Activated naive CD8-positive, alpha-beta T cell treated with anti-CD3 and anti-CD28 coated beads, Interleukin-2, amount 10 ng/mL, durations not matched to agents 7 days and 5 days (primary cell): Measurements from ENCODE around the gene CLPSL2. TPM values are rescaled to one million over a fixed set of nuclear protein-coding genes. Genes with fewer than 3 reads are reported as not detected.

Experiments
- ATAC-seq: fragments of 150-1000 bp; cut with Tn5 transposase; one replicate; pipeline ENCODE4 v1.10.0; 2021; ENCODE audit warnings: low read depth, moderate library complexity
- POLR2A ChIA-PET: fragments of 350-600 bp; sonication (Branson Sonifier 250); formaldehyde crosslinking; loops from one replicate; lab custom pipeline; 2021; ENCODE audit warnings: antibody characterized with exemption; lab: Charles Lee
- DNase-seq: peaks from one replicate; pipeline ENCODE4 v3.0.0; 2021
- H3K27ac Mint-ChIP-seq: one replicate; pipeline ENCODE4 v1.8.0; 2022; ENCODE audit warnings: mild to moderate bottlenecking, mixed read lengths
- H3K27me3 Mint-ChIP-seq: one replicate; pipeline ENCODE4 v1.8.0; 2022; ENCODE audit warnings: mild to moderate bottlenecking, moderate library complexity, mixed read lengths
- H3K36me3 Mint-ChIP-seq: one replicate; pipeline ENCODE4 v1.8.0; 2021; ENCODE audit warnings: mild to moderate bottlenecking, mixed read lengths
- H3K4me1 Mint-ChIP-seq: one replicate; pipeline ENCODE4 v1.8.0; 2021; ENCODE audit warnings: mixed read lengths
- H3K4me3 Mint-ChIP-seq: one replicate; pipeline ENCODE4 v1.8.0; 2022; ENCODE audit warnings: mild to moderate bottlenecking, moderate library complexity, mixed read lengths
- H3K9me3 Mint-ChIP-seq: one replicate; pipeline ENCODE4 v1.8.0; 2021; ENCODE audit warnings: mixed read lengths
- total RNA-seq, 2 experiments: library from RNA; stranded (reverse); gene quantifications; one replicate each; pipeline ENCODE4 v1.2.3, GENCODE V29; 2021

The CLPSL2 gene
- total RNA-seq, 2 experiments from 2014 or later, result not detected

GRCh38 chr6:35754452-35755277 is 21.7 kb upstream of the CLPSL2 start:
- Mint-ChIP-seq H3K9me3 (no peaks in the 10 kb centered on the region), H3K27ac (no peak overlapping the region), H3K4me1 (peaks cover 4% of the 10 kb centered on the region), H3K27me3 (peaks cover 4% of the 10 kb centered on the region), H3K4me3 (no peak overlapping the region), H3K36me3 (no peaks in the 10 kb centered on the region)
- ATAC-seq (no peak), DNase-seq (no peak)
- POLR2A ChIA-PET, result no interaction called here

DNA sequence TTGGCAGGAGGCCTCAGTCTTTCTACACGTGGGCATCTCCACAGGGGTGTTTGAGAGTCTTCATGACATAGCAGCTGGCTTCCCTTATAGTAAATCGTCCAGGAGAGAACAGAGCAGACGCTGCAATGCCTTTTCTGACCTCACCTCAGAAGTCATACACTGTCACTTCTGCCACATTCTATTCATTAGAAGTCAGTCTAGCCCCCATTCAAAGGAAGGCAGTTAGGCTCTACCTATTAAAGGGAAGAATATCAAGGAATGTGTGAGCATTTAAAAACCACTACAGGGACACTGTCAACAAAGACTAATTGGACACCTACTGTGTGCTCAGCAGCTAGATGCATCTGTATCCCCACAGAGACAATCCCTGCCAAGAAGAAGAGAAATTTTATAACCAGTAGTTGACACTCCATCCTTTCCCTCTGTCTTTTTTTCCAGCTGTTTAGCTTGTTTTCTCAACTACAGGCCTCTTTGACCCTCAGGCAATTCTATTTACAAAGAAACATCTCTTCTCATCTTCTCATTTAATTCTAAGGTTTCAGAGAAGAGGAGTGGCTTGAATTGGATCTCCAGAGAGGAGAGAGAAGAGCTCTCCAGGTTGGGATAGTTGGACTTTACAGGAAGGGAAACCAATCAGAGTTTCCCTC is 21.0 kb upstream of the CLPSL2 start:
- no peak overlapping the region for H3K27ac Mint-ChIP-seq
- POLR2A ChIA-PET, result no interaction called here
- ATAC-seq, result no peak
- H3K4me1 Mint-ChIP-seq, result peaks cover 4% of the 10 kb centered on the region
- peaks cover 7% of the 10 kb centered on the region for H3K27me3 Mint-ChIP-seq
- no peak for DNase-seq
- H3K9me3 Mint-ChIP-seq, result no peaks in the 10 kb centered on the region
- no peaks in the 10 kb centered on the region for H3K36me3 Mint-ChIP-seq
- H3K4me3 Mint-ChIP-seq, result no peak overlapping the region

GRCh38 chr6:35757456-35758123 is 18.8 kb upstream of the CLPSL2 start:
- DNase-seq (no peak), ATAC-seq (no peak)
- H3K36me3 Mint-ChIP-seq, result no peaks in the 10 kb centered on the region
- H3K9me3 Mint-ChIP-seq, result no peaks in the 10 kb centered on the region
- no peak overlapping the region for H3K4me3 Mint-ChIP-seq
- POLR2A ChIA-PET, result no interaction called here
- H3K4me1 Mint-ChIP-seq, result peaks cover 4% of the 10 kb centered on the region
- H3K27me3 Mint-ChIP-seq, result peaks cover 27% of the 10 kb centered on the region
- H3K27ac Mint-ChIP-seq, result no peak overlapping the region

DNA sequence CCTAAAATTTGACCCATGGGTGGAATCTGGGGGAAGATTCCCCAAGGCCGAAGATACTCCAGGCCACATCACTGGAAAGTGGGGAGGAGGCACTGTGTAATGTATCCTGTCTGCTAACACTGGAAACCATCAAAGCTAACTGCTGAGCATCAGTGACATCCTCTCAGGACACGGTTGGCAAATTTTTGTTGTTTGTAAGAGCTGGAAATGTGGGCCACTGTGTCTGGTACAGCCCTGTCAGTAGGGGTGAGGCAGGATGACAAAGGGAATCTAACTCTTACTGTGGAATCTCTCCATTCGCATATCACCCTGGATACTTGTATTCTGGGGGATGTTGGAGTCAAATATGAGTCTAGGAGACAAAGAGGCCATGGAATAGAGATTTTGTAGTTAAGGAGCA is 17.0 kb upstream of the CLPSL2 start:
- POLR2A ChIA-PET, result no interaction called here
- ATAC-seq, result no peak
- peaks cover 6% of the 10 kb centered on the region for H3K4me1 Mint-ChIP-seq
- no peaks in the 10 kb centered on the region for H3K36me3 Mint-ChIP-seq
- H3K9me3 Mint-ChIP-seq, result no peaks in the 10 kb centered on the region
- DNase-seq, result no peak
- H3K27me3 Mint-ChIP-seq, result peaks cover 45% of the 10 kb centered on the region
- no peak overlapping the region for H3K4me3 Mint-ChIP-seq
- no peak overlapping the region for H3K27ac Mint-ChIP-seq

- no peak overlapping the region for H3K27ac Mint-ChIP-seq
Observed at GRCh38 chr6:35765739-35766138, 10.7 kb upstream of the CLPSL2 start.

GRCh38 chr6:35769211-35769610 is 7.2 kb upstream of the CLPSL2 start:
- POLR2A ChIA-PET, result no interaction called here
- Mint-ChIP-seq H3K27ac (no peak overlapping the region), H3K36me3 (no peaks in the 10 kb centered on the region)

More at GRCh38 chr6:35765739-35766138, 10.7 kb upstream of the CLPSL2 start:
- peaks cover 58% of the 10 kb centered on the region for H3K27me3 Mint-ChIP-seq
- no peak for ATAC-seq
- no peaks in the 10 kb centered on the region for H3K36me3 Mint-ChIP-seq
- H3K9me3 Mint-ChIP-seq, result no peaks in the 10 kb centered on the region
- no peak for DNase-seq
- H3K4me1 Mint-ChIP-seq, result peaks cover 2% of the 10 kb centered on the region
- H3K4me3 Mint-ChIP-seq, result no peak overlapping the region
- POLR2A ChIA-PET, result no interaction called here

GRCh38 chr6:35771343-35771627 is 5.1 kb upstream of the CLPSL2 start:
- H3K4me1 Mint-ChIP-seq, result peaks cover 3% of the 10 kb centered on the region
- H3K36me3 Mint-ChIP-seq, result no peaks in the 10 kb centered on the region
- peaks cover 23% of the 10 kb centered on the region for H3K27me3 Mint-ChIP-seq
- no peak overlapping the region for H3K4me3 Mint-ChIP-seq
- DNase-seq, result no peak
- no peak overlapping the region for H3K27ac Mint-ChIP-seq
- POLR2A ChIA-PET, result no interaction called here
- no peak for ATAC-seq
- no peaks in the 10 kb centered on the region for H3K9me3 Mint-ChIP-seq

More at GRCh38 chr6:35769211-35769610, 7.2 kb upstream of the CLPSL2 start:
- ATAC-seq (no peak), DNase-seq (no peak)
- H3K27me3 Mint-ChIP-seq, result peaks cover 25% of the 10 kb centered on the region
- peaks cover 3% of the 10 kb centered on the region for H3K4me1 Mint-ChIP-seq
- H3K4me3 Mint-ChIP-seq, result no peak overlapping the region
- H3K9me3 Mint-ChIP-seq, result no peaks in the 10 kb centered on the region

GRCh38 chr6:35774116-35774794 is 2.1 kb upstream of the CLPSL2 start:
- Mint-ChIP-seq H3K4me1 (peaks cover 5% of the 10 kb centered on the region), H3K4me3 (no peak overlapping the region), H3K9me3 (no peaks in the 10 kb centered on the region), H3K36me3 (no peaks in the 10 kb centered on the region), H3K27ac (no peak overlapping the region), H3K27me3 (peaks cover 26% of the 10 kb centered on the region)
- DNase-seq (no peak), ATAC-seq (no peak)
- POLR2A ChIA-PET, result no interaction called here

DNA sequence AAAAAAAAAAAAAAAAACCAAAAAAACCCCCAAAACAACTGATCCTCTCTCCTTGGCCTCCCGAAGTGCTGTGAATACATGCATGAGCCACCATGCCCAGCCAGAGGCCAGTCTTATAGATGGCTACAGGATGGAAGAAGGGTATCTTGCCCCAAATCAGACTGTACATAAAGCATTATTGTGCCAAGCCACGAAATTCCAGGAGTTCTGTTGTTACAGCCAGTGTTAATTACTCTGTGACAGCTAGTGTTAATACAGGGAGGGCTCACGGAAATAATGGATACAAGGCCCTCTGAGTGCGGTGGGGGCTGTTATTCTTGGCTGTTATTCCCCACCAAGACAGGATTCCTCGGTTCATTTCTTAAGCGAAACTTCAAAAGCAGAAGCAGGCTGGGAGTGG is 1.4 kb upstream of the CLPSL2 start:
- POLR2A ChIA-PET, result no interaction called here
- no peaks in the 10 kb centered on the region for H3K9me3 Mint-ChIP-seq
- no peak overlapping the region for H3K4me3 Mint-ChIP-seq
- H3K27me3 Mint-ChIP-seq, result peaks cover 27% of the 10 kb centered on the region
- DNase-seq, result no peak
- H3K36me3 Mint-ChIP-seq, result no peaks in the 10 kb centered on the region
- ATAC-seq, result no peak
- no peak overlapping the region for H3K27ac Mint-ChIP-seq
- peaks cover 5% of the 10 kb centered on the region for H3K4me1 Mint-ChIP-seq

DNA sequence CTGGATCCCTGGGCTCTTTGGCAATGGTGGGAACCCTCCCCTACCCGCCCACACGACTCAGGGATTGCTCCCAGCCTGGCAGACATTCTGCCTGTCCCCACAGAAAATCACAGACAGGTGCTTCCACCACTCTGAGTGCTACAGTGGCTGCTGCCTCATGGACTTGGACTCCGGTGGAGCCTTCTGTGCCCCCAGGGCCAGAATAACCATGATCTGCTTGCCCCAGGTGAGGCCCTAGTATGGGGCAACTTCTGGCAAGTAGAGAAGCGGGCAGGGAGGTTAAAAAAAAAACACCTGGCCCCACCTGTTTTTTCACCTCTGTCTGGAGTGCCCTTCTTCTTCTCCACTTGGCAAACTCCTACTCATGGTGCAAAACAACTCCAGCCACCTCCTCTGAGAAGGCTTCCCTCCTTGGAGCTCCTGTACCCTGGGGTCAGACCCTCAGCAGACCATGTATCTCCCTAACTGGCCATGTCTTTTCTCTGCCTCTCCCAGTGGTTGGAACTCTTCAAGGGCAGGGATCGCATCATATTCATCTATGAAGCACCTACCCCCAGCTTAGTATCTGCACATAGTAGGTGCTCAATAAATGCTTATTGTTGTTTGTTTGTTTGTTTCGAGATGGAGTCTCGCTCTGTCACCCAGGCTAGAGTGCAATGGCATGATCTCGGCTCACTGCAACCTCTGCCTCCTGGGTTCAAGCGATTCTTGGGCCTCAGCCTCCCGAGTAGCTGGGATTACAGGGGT is 1.1 kb downstream of the CLPSL2 start:
- Mint-ChIP-seq H3K36me3 (no peaks in the 10 kb centered on the region), H3K4me1 (peaks cover 4% of the 10 kb centered on the region), H3K27me3 (peaks cover 32% of the 10 kb centered on the region), H3K27ac (no peak overlapping the region), H3K9me3 (no peaks in the 10 kb centered on the region), H3K4me3 (peak overlapping the region; percentile 29)
- POLR2A ChIA-PET, result no interaction called here
- no peak for DNase-seq
- no peak for ATAC-seq

DNA sequence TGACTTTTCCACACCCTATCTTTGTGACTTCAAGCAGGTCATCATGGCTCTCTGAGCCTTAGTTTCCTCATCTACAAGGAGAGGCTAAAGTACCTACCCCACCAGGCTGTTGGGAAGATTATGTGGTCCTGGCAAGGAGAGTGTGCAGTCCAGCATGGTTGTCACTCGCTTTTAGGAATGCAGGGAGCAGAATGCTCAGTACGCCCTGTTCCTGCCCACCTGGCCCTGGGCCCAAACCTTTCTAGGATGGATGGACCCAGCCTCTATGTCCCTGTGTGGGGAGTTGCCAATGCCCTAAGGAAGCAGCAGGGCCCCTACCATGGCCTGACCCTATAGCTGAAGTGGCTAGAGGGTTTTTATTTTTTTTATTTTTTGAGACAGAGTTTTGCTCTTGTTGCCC is 2.0 kb downstream of the CLPSL2 start:
- Mint-ChIP-seq H3K4me3 (no peak overlapping the region), H3K27me3 (peaks cover 32% of the 10 kb centered on the region), H3K27ac (no peak overlapping the region), H3K4me1 (peaks cover 4% of the 10 kb centered on the region), H3K9me3 (no peaks in the 10 kb centered on the region), H3K36me3 (no peaks in the 10 kb centered on the region)
- POLR2A ChIA-PET, result no interaction called here
- ATAC-seq, result no peak
- no peak for DNase-seq

GRCh38 chr6:35780719-35781118 is 4.3 kb downstream of the CLPSL2 start, which contains the start of gene CLPSL1:
Gene CLPSL1, plus strand, starts transcription at chr6:35781019. Its CDS starts 92 bp downstream, at chr6:35781111.
- no peaks in the 10 kb centered on the region for H3K9me3 Mint-ChIP-seq
- H3K4me3 Mint-ChIP-seq, result no peak within 1 kb of the TSS
- DNase-seq (no peak), ATAC-seq (no peak)
- H3K36me3 Mint-ChIP-seq, result no peaks in the 10 kb centered on the region
- peaks cover 3% of the 10 kb centered on the region for H3K4me1 Mint-ChIP-seq
- H3K27ac Mint-ChIP-seq, result no peak within 1 kb of the TSS
- POLR2A ChIA-PET, result interaction anchor here (0.5 kb wide), 1 partner anchor 931 kb away, joined by 3 read pairs; no protein-coding TSS in a partner anchor
- peaks cover 33% of the 10 kb centered on the region for H3K27me3 Mint-ChIP-seq

- ATAC-seq, result no peak
- no peak overlapping the region for H3K27ac Mint-ChIP-seq
- H3K4me3 Mint-ChIP-seq, result no peak overlapping the region
- H3K36me3 Mint-ChIP-seq, result no peaks in the 10 kb centered on the region
- peaks cover 2% of the 10 kb centered on the region for H3K4me1 Mint-ChIP-seq
- H3K27me3 Mint-ChIP-seq, result peaks cover 33% of the 10 kb centered on the region
- no peaks in the 10 kb centered on the region for H3K9me3 Mint-ChIP-seq
- POLR2A ChIA-PET, result no interaction called here
- DNase-seq, result no peak
Observed at GRCh38 chr6:35781290-35781689, 4.9 kb downstream of the CLPSL2 start.
